ENCODE measurements around the gene DYRK1A.

DNA sequence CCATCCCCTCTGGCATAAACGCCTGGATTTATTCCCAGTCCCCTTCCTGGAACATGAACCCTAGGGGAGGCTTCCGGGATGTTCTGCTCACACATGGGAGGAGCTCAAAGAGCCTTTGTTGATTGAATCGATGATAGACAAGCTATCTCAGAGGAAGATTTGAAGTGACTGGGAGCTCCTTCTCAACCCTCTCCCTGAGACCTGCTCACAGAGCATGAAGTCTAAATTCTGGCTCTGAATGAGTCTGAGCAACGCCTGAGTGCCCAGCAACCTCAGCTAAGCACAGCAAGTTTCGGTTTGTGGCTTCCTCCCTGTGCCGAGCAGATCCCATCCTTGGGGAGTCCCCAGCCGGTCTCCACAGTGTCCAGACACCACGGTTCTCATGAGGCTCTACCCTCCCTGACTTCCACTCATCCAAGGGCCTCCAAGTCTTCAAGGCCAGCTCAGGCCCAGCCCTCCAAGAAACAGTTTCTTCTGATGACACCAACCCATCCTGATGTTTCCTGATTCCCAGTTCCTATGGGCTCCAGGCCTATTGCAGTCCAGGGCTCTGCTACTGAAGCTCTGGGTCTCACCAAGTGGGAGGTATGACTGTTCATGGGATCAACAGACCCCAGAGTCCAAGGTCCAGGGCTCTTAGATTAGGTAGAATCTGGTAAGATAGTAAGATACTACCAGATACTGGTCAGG, 190.8 kb downstream of the DYRK1A start:
- TF ChIP-seq, protein P1, sequence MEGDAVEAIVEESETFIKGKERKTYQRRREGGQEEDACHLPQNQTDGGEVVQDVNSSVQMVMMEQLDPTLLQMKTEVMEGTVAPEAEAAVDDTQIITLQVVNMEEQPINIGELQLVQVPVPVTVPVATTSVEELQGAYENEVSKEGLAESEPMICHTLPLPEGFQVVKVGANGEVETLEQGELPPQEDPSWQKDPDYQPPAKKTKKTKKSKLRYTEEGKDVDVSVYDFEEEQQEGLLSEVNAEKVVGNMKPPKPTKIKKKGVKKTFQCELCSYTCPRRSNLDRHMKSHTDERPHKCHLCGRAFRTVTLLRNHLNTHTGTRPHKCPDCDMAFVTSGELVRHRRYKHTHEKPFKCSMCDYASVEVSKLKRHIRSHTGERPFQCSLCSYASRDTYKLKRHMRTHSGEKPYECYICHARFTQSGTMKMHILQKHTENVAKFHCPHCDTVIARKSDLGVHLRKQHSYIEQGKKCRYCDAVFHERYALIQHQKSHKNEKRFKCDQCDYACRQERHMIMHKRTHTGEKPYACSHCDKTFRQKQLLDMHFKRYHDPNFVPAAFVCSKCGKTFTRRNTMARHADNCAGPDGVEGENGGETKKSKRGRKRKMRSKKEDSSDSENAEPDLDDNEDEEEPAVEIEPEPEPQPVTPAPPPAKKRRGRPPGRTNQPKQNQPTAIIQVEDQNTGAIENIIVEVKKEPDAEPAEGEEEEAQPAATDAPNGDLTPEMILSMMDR (conservative IDR thresholded peaks at IDR 0.05; ENCODE audit: low read length) = no peak
- no peak for TF ChIP-seq EZH2phosphoT487 (IDR thresholded peaks at IDR 0.05; ENCODE audit: borderline replicate concordance)
